HEK293 (cell line): ENCODE results near the gene CRYBA2.

Source experiments
- CTCF ChIP-seq: fragments of 450-650 bp; formaldehyde crosslinking; IDR thresholded peaks from 2 replicates; pipeline ENCODE4 v1.5.1; 2016; ENCODE audit warnings: missing biosample characterization, missing genetic modification characterization
- TCF7L2 ChIP-seq: IDR thresholded peaks from 2 replicates; pipeline ENCODE4 v1.6.1; 2011; ENCODE audit warnings: low read depth, mild to moderate bottlenecking, inconsistent platforms, low read length, moderate library complexity, borderline replicate concordance
- ZBTB8A ChIP-seq: fragments of 450-650 bp; formaldehyde crosslinking; IDR thresholded peaks from 2 replicates; pipeline ENCODE4 v1.5.1; 2016; ENCODE audit warnings: missing biosample characterization, missing genetic modification characterization
- ZNF777 ChIP-seq: fragments of 450-650 bp; formaldehyde crosslinking; IDR thresholded peaks from 2 replicates; pipeline ENCODE4 v1.5.1; 2017; ENCODE audit warnings: missing biosample characterization, missing genetic modification characterization, borderline replicate concordance

GRCh38 chr2:218990052-218990451 lies 3.2 kb downstream of the CRYBA2 start:
- no peak for TF ChIP-seq CTCF
- TF ChIP-seq TCF7L2 = no peak
- TF ChIP-seq ZNF777 = no peak
- TF ChIP-seq ZBTB8A (tag by site-specific recombination) = no peak
